CD14-positive monocyte (primary cell): ENCODE data around the gene POM121L12. TPM values are rescaled to one million over a fixed set of nuclear protein-coding genes. Genes with fewer than 3 reads are reported as not detected.

Experiments
- DNase-seq, 3 donors: peaks; one replicate each; pipeline ENCODE4 v3.0.0-alpha.2; 2011 to 2022
- H2AFZ ChIP-seq: 2 replicates; pipeline ENCODE4 v1.6.0; 2012; ENCODE audit warnings: mild to moderate bottlenecking, low read depth, low read length, inconsistent platforms; ENCODE audit not compliant: insufficient read depth, poor library complexity, severe bottlenecking
- H3K27ac ChIP-seq, 2 donors: 1 replicate in 1 of 2; 2 replicates in 1 of 2; pipeline ENCODE4 v1.5.1; 2012 to 2013; ENCODE audit warnings: low read length in 2 of 2, control low read depth in 1 of 2, inconsistent platforms in 1 of 2, low read depth in 1 of 2, mild to moderate bottlenecking in 1 of 2
- H3K27me3 ChIP-seq, 2 donors: one replicate each; pipeline versions ENCODE4 v1.6.0 to v1.6.1; 2011 to 2013; ENCODE audit warnings: low read length in 2 of 2; ENCODE audit not compliant: control insufficient read depth in 2 of 2, insufficient read depth in 2 of 2
- H3K36me3 ChIP-seq, 2 donors: replicated peaks in 1 of 2; 1 replicate in 1 of 2; 2 replicates in 1 of 2; pipeline versions ENCODE4 v1.5.1 to v1.6.1; 2012 to 2013; ENCODE audit warnings: low read length in 2 of 2, control low read depth in 1 of 2, inconsistent platforms in 1 of 2, mild to moderate bottlenecking in 1 of 2; ENCODE audit not compliant: insufficient read depth in 2 of 2, control insufficient read depth in 1 of 2
- H3K4me1 ChIP-seq, 2 donors: 1 replicate in 1 of 2; 2 replicates in 1 of 2; pipeline versions ENCODE4 v1.5.1 to v1.6.1; 2012 to 2013; ENCODE audit warnings: low read length in 2 of 2, control low read depth in 1 of 2, inconsistent platforms in 1 of 2, mild to moderate bottlenecking in 1 of 2, moderate library complexity in 1 of 2; ENCODE audit not compliant: insufficient read depth in 2 of 2, control insufficient read depth in 1 of 2
- H3K4me2 ChIP-seq: replicated peaks from 2 replicates; pipeline ENCODE3; 2012; ENCODE audit warnings: low read length, moderate library complexity, mild to moderate bottlenecking; ENCODE audit not compliant: poor library complexity, severe bottlenecking; ENCODE audit errors: extremely low read depth
- H3K4me3 ChIP-seq, 3 experiments: fragments of 200-600 bp in 1 of 3; sonication (generic) in 1 of 3; replicated peaks in 1 of 3; 1 replicate in 2 of 3; 2 replicates in 1 of 3; pipeline ENCODE4 v1.5.1; 2011 to 2013; ENCODE audit warnings: low read length in 3 of 3, mild to moderate bottlenecking in 3 of 3, control low read depth in 2 of 3, low read depth in 2 of 3, inconsistent platforms in 1 of 3, moderate library complexity in 1 of 3
- H3K79me2 ChIP-seq: 2 replicates; pipeline ENCODE4 v1.6.0; 2012; ENCODE audit warnings: mild to moderate bottlenecking, control low read depth, inconsistent platforms, low read length, moderate library complexity; ENCODE audit not compliant: insufficient read depth
- H3K9ac ChIP-seq: 2 replicates; pipeline ENCODE4 v1.6.0; 2017; ENCODE audit warnings: low read length, mild to moderate bottlenecking; ENCODE audit not compliant: insufficient read depth, poor library complexity, severe bottlenecking
- H3K9me3 ChIP-seq, 2 donors: replicated peaks in 1 of 2; 1 replicate in 1 of 2; 2 replicates in 1 of 2; pipeline versions ENCODE4 v1.5.1 to v1.6.1; 2012 to 2013; ENCODE audit warnings: low read length in 2 of 2, control low read depth in 1 of 2; ENCODE audit not compliant: control insufficient read depth in 1 of 2, insufficient read depth in 1 of 2
- H4K20me1 ChIP-seq: 2 replicates; pipeline ENCODE4 v1.6.0; 2012; ENCODE audit warnings: mild to moderate bottlenecking, low read length, control low read depth, moderate library complexity; ENCODE audit not compliant: insufficient read depth
- H3K27ac Mint-ChIP-seq, 7 donors: one replicate each; pipeline ENCODE4 v1.8.0; 2020; ENCODE audit warnings: mild to moderate bottlenecking in 7 of 7, mixed read lengths in 7 of 7, moderate library complexity in 6 of 7, inconsistent platforms in 2 of 7
- H3K27me3 Mint-ChIP-seq, 3 donors: one replicate each; pipeline ENCODE4 v1.8.0; 2021 to 2022; ENCODE audit warnings: low read depth in 3 of 3, mild to moderate bottlenecking in 3 of 3, mixed read lengths in 3 of 3, moderate library complexity in 3 of 3, inconsistent platforms in 1 of 3
- H3K36me3 Mint-ChIP-seq, 2 donors: one replicate each; pipeline ENCODE4 v1.8.0; 2020; ENCODE audit warnings: mixed read lengths in 2 of 2, inconsistent platforms in 1 of 2, mild to moderate bottlenecking in 1 of 2
- H3K4me1 Mint-ChIP-seq: one replicate; pipeline ENCODE4 v1.8.0; 2020; ENCODE audit warnings: mild to moderate bottlenecking, mixed read lengths
- H3K4me3 Mint-ChIP-seq, 2 donors: one replicate each; pipeline ENCODE4 v1.8.0; 2020; ENCODE audit warnings: mild to moderate bottlenecking in 2 of 2, mixed read lengths in 2 of 2, moderate library complexity in 1 of 2
- H3K9me3 Mint-ChIP-seq, 7 donors: one replicate each; pipeline ENCODE4 v1.8.0; 2020 to 2022; ENCODE audit warnings: mixed read lengths in 7 of 7, mild to moderate bottlenecking in 6 of 7, moderate library complexity in 6 of 7, inconsistent platforms in 2 of 7
- CTCF ChIP-seq: fragments of 200-600 bp; IDR thresholded peaks from one replicate; pipeline ENCODE4 v1.8.0; 2022; ENCODE audit warnings: antibody characterized with exemption, mild to moderate bottlenecking
- WGBS: methylation state at CpG from one replicate; pipeline ENCODE4 v1.1.5; 2013; ENCODE audit warnings: missing lambda C conversion rate; ENCODE audit not compliant: insufficient coverage; 5-methylcytosine and 5-hydroxymethylcytosine counted together
- intact Hi-C, 2 donors: fragments of 100-400 bp; cut with micrococcal nuclease; formaldehyde crosslinking; loops; one replicate each; pipeline versions ENCODE4 v1.15.0 to v1.15.1; 2023
- polyA plus RNA-seq, 3 donors: library from polyadenylated mRNA; depleted of rRNA in 1 of 3; unstranded in 2 of 3; stranded (reverse) in 1 of 3; fragments of 300-500 nt in 2 of 3; fragments of >200 nt in 1 of 3; fragmentation: Illumina TruSeq in 2 of 3; gene quantifications; 1 replicate in 2 of 3; 2 replicates in 1 of 3; pipeline ENCODE4 v1.2.3, GENCODE V29; 2012 to 2021

Gene POM121L12
- polyA plus RNA-seq, 3 donors: not detected

GRCh38 chr7:52992479-52993162 lies 42.8 kb upstream of the POM121L12 start:
- Histone ChIP-seq H2AFZ (no peak overlapping the region), H3K4me3 (no peak overlapping the region), H4K20me1 (no peaks in the 10 kb centered on the region), H3K27ac (no peak overlapping the region), H3K36me3 (no peaks in the 10 kb centered on the region), H3K4me1 (no peaks in the 10 kb centered on the region), H3K79me2 (no peaks in the 10 kb centered on the region), H3K9ac (no peak overlapping the region), H3K4me2 (no peak overlapping the region), H3K27me3 (no peaks in the 10 kb centered on the region), H3K9me3 (peaks cover 9 to 15% of the 10 kb centered on the region in 2 donors)
- no peaks in the 10 kb centered on the region for H3K36me3 Mint-ChIP-seq
- DNase-seq: no peak
- no peak overlapping the region for H3K27ac Mint-ChIP-seq
- no peaks in the 10 kb centered on the region for H3K4me1 Mint-ChIP-seq
- intact Hi-C loops: no loop called here
- 85% methylated on average over 3 of the region's 4 CpGs for WGBS
- no peak for TF ChIP-seq CTCF
- no peaks in the 10 kb centered on the region for H3K27me3 Mint-ChIP-seq
- H3K9me3 Mint-ChIP-seq: peaks cover 0 to 20% (median 5%) of the 10 kb centered on the region in 7 donors
- no peak overlapping the region for H3K4me3 Mint-ChIP-seq

GRCh38 chr7:52995676-52996075 lies 39.8 kb upstream of the POM121L12 start:
- no peak for TF ChIP-seq CTCF
- intact Hi-C loops: no loop called here

More at GRCh38 chr7:52995676-52996075, 39.8 kb upstream of the POM121L12 start:
- WGBS: no CpG with 5 or more reads among the region's 1 CpG
- no peaks in the 10 kb centered on the region for H3K36me3 Mint-ChIP-seq
- Histone ChIP-seq H4K20me1 (no peaks in the 10 kb centered on the region), H3K9me3 (peaks cover 0 to 11% of the 10 kb centered on the region in 2 donors), H3K9ac (no peak overlapping the region), H3K79me2 (no peaks in the 10 kb centered on the region), H3K4me2 (no peak overlapping the region), H3K27me3 (no peaks in the 10 kb centered on the region), H3K36me3 (no peaks in the 10 kb centered on the region), H2AFZ (no peak overlapping the region), H3K4me3 (no peak overlapping the region), H3K4me1 (no peaks in the 10 kb centered on the region), H3K27ac (no peak overlapping the region)
- peaks cover 0 to 14% (median 5%) of the 10 kb centered on the region in 7 donors for H3K9me3 Mint-ChIP-seq
- DNase-seq: no peak
- H3K4me1 Mint-ChIP-seq: no peaks in the 10 kb centered on the region
- no peaks in the 10 kb centered on the region for H3K27me3 Mint-ChIP-seq
- H3K27ac Mint-ChIP-seq: no peak overlapping the region
- H3K4me3 Mint-ChIP-seq: no peak overlapping the region
